HEK293 (cell line): ENCODE results near the gene SLC17A5.

Source experiments
- CTCF ChIP-seq: fragments of 450-650 bp; formaldehyde crosslinking; IDR thresholded peaks from 2 replicates; pipeline ENCODE4 v1.5.1; 2016; ENCODE audit warnings: missing biosample characterization, missing genetic modification characterization
- PATZ1 ChIP-seq: fragments of 450-650 bp; formaldehyde crosslinking; IDR thresholded peaks from 2 replicates; pipeline ENCODE4 v1.5.1; 2016; ENCODE audit warnings: missing biosample characterization, missing genetic modification characterization
- ZBTB1 ChIP-seq: fragments of 450-650 bp; formaldehyde crosslinking; IDR thresholded peaks from 2 replicates; pipeline ENCODE4 v1.5.1; 2016; ENCODE audit warnings: missing biosample characterization, missing genetic modification characterization
- ZFP3 ChIP-seq: fragments of 450-650 bp; formaldehyde crosslinking; IDR thresholded peaks from 2 replicates; pipeline ENCODE4 v1.5.1; 2016; ENCODE audit warnings: low read depth, missing biosample characterization, missing genetic modification characterization
- ZNF114 ChIP-seq: fragments of 450-650 bp; formaldehyde crosslinking; IDR thresholded peaks from 2 replicates; pipeline ENCODE4 v1.5.0; 2017; ENCODE audit warnings: missing biosample characterization, missing genetic modification characterization
- ZNF138 ChIP-seq: fragments of 450-650 bp; formaldehyde crosslinking; IDR thresholded peaks from 2 replicates; pipeline ENCODE4 v1.5.1; 2016; ENCODE audit warnings: missing biosample characterization, missing genetic modification characterization, borderline replicate concordance
- ZNF18 ChIP-seq: fragments of 450-650 bp; formaldehyde crosslinking; IDR thresholded peaks from 2 replicates; pipeline ENCODE4 v1.5.1; 2016; ENCODE audit warnings: missing biosample characterization, missing genetic modification characterization
- ZNF23 ChIP-seq: fragments of 450-650 bp; formaldehyde crosslinking; IDR thresholded peaks from 2 replicates; pipeline ENCODE4 v1.5.1; 2016; ENCODE audit warnings: missing biosample characterization, missing genetic modification characterization, borderline replicate concordance
- ZNF24 ChIP-seq: fragments of 450-650 bp; formaldehyde crosslinking; IDR thresholded peaks from 2 replicates; pipeline ENCODE4 v1.5.1; 2016; ENCODE audit warnings: missing biosample characterization, missing genetic modification characterization
- ZNF311 ChIP-seq: fragments of 450-650 bp; formaldehyde crosslinking; IDR thresholded peaks from 2 replicates; pipeline ENCODE4 v1.5.1; 2017; ENCODE audit warnings: missing biosample characterization, missing genetic modification characterization, borderline replicate concordance
- ZNF391 ChIP-seq: fragments of 450-650 bp; formaldehyde crosslinking; IDR thresholded peaks from 2 replicates; pipeline ENCODE4 v1.5.1; 2016; ENCODE audit warnings: low read depth, missing biosample characterization, missing genetic modification characterization, borderline replicate concordance
- ZNF558 ChIP-seq: fragments of 450-650 bp; formaldehyde crosslinking; IDR thresholded peaks from 2 replicates; pipeline ENCODE4 v1.5.1; 2016; ENCODE audit warnings: missing biosample characterization, missing genetic modification characterization
- ZNF76 ChIP-seq: fragments of 450-650 bp; formaldehyde crosslinking; IDR thresholded peaks from 2 replicates; pipeline ENCODE4; 2016; ENCODE audit warnings: low read depth, missing biosample characterization, missing genetic modification characterization, borderline replicate concordance

DNA sequence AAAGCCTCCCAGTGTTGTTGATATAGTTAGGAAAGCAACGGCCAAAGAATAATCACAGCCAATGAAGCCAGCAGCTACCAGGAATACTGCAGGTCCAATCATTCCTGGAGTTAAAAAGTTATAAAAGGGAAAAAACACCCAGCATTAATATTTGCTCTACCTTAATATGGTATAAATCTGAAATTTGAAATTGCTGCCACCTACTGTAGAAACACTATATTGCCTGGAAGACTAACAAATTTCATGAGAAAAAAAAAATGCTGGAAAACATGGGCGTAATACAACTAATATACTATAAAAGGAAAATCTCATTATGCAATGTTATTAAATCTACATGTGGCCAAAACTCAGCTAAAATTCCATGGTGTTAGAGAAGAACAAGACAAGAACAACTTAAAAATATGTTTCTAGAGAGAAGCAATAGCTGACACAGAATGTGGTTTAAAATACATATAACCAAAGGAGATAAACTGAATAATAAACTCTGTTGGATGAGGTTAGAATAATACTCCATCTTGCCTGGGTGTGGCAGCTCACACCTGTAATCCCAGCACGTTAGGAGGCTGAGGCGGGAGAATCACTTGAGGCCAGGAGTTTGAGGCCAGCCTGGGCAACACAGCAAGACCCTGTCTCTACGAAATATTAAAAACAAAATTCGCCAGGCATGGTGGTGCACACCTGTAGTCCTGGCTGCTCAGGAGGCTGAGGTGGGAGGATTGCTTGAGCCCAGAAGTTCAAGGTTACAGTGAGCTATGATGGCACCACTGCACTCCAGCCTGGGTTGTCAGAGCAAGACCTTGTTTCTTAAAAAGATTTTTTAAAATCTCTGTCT lies 43.1 kb downstream of the SLC17A5 start:
- TF ChIP-seq CTCF (tag by site-specific recombination) (no peak), ZNF18 (tag by site-specific recombination) (no peak), ZNF76 (no peak), ZFP3 (no peak), ZBTB1 (tag by site-specific recombination) (no peak), ZNF138 (tag by site-specific recombination) (no peak), ZNF558 (tag by site-specific recombination) (no peak), ZNF24 (tag by site-specific recombination) (no peak), ZNF391 (tag by site-specific recombination) (no peak), PATZ1 (tag by site-specific recombination) (no peak), ZNF23 (no peak), ZNF311 (tag by site-specific recombination) (no peak), ZNF114 (tag by site-specific recombination) (no peak)
